OCI-LY3 (cell line): Measurements from ENCODE around the gene TFEB.

Source experiments
- H2AFZ ChIP-seq: fragments of 200-600, 300-600 bp; shearing (Covaris generic); 2 replicates; pipeline ENCODE4 v1.6.0; 2014; ENCODE audit warnings: antibody characterized with exemption, low read depth, low read length
- H3K27ac ChIP-seq: fragments of 200-600, 300-600 bp; sonication (generic); 2 replicates; pipeline ENCODE4 v1.5.1; 2014; ENCODE audit warnings: mild to moderate bottlenecking, low read length, moderate library complexity, mixed read lengths
- H3K27me3 ChIP-seq: fragments of 200-600, 300-600 bp; sonication (generic); 2 replicates; pipeline ENCODE4 v1.6.1; 2014; ENCODE audit warnings: low read depth, low read length, mixed read lengths
- H3K36me3 ChIP-seq: fragments of 200-600, 300-600 bp; sonication (generic); replicated peaks from 2 replicates; pipeline ENCODE3; 2014; ENCODE audit warnings: low read depth, low read length, mixed read lengths
- H3K4me1 ChIP-seq: fragments of 300-600, 200-600 bp; sonication (generic); 2 replicates; pipeline ENCODE4 v1.6.1; 2014; ENCODE audit warnings: low read length, mixed read lengths
- H3K4me2 ChIP-seq: fragments of 200-600, 300-600 bp; sonication (generic); 2 replicates; pipeline ENCODE4 v1.6.1; 2014; ENCODE audit warnings: low read length, mixed read lengths
- H3K4me3 ChIP-seq: fragments of 300-600, 200-600 bp; sonication (generic); 2 replicates; pipeline ENCODE4 v1.5.1; 2014; ENCODE audit warnings: antibody characterized with exemption, mild to moderate bottlenecking, low read length, moderate library complexity
- H3K79me2 ChIP-seq: fragments of 300-600, 200-600 bp; shearing (Covaris generic); 2 replicates; pipeline ENCODE4 v1.6.1; 2014; ENCODE audit warnings: mild to moderate bottlenecking, low read length, mixed read lengths
- H3K9ac ChIP-seq: fragments of 300-600, 200-600 bp; shearing (Covaris generic); 2 replicates; pipeline ENCODE4 v1.6.0; 2014; ENCODE audit warnings: mild to moderate bottlenecking, low read length, moderate library complexity
- H3K9me3 ChIP-seq: fragments of 200-600, 300-600 bp; shearing (Covaris generic); 2 replicates; pipeline ENCODE4 v1.6.1; 2014; ENCODE audit warnings: low read length, mixed read lengths; ENCODE audit not compliant: insufficient read depth
- H4K20me1 ChIP-seq: fragments of 200-600, 300-600 bp; sonication (generic); 2 replicates; pipeline ENCODE4 v1.6.1; 2016; ENCODE audit warnings: low read length, mixed read lengths; ENCODE audit not compliant: insufficient read depth
- CTCF ChIP-seq: fragments of 200-600, 300-600 bp; sonication (generic); IDR thresholded peaks from 2 replicates; pipeline ENCODE4 v1.5.1; 2014; ENCODE audit warnings: antibody characterized with exemption, low read length, low read depth
- EZH2phosphoT487 ChIP-seq: fragments of 200-600 bp; shearing (Covaris generic); IDR thresholded peaks from 2 replicates; pipeline ENCODE4 v1.6.1; 2018; ENCODE audit warnings: antibody characterized with exemption, mixed run types, low read depth

Gene TFEB

GRCh38 chr6:41746107-41746506 is 10.7 kb upstream of the TFEB start:
- H3K4me3 ChIP-seq: no peak overlapping the region
- H3K4me2 ChIP-seq: no peak overlapping the region
- H3K36me3 ChIP-seq: no peaks in the 10 kb centered on the region
- no peak overlapping the region for H2AFZ ChIP-seq
- H3K9me3 ChIP-seq: no peaks in the 10 kb centered on the region
- H3K4me1 ChIP-seq: no peaks in the 10 kb centered on the region
- no peak overlapping the region for H3K9ac ChIP-seq
- H3K79me2 ChIP-seq: no peaks in the 10 kb centered on the region
- TF ChIP-seq CTCF: no peak
- no peak for TF ChIP-seq EZH2phosphoT487
- no peaks in the 10 kb centered on the region for H3K27me3 ChIP-seq
- H4K20me1 ChIP-seq: no peaks in the 10 kb centered on the region
- no peak overlapping the region for H3K27ac ChIP-seq

- Histone ChIP-seq H3K27me3 (0 out of 2 replicates have a peak, but pooled peaks cover 4% of the 10 kb centered on the region), H3K36me3 (no peaks in the 10 kb centered on the region), H2AFZ (no peak overlapping the region), H3K4me3 (no peak overlapping the region), H3K27ac (no peak overlapping the region), H3K9ac (no peak overlapping the region), H3K9me3 (no peaks in the 10 kb centered on the region), H4K20me1 (no peaks in the 10 kb centered on the region), H3K79me2 (no peaks in the 10 kb centered on the region), H3K4me2 (no peak overlapping the region), H3K4me1 (no peaks in the 10 kb centered on the region)
- TF ChIP-seq CTCF (no peak), EZH2phosphoT487 (no peak)
Observed at GRCh38 chr6:41744236-41744787, 8.9 kb upstream of the TFEB start.

GRCh38 chr6:41743406-41744235 is 8.2 kb upstream of the TFEB start:
- H3K9me3 ChIP-seq: no peaks in the 10 kb centered on the region
- no peaks in the 10 kb centered on the region for H3K79me2 ChIP-seq
- H3K4me3 ChIP-seq: no peak overlapping the region
- H2AFZ ChIP-seq: no peak overlapping the region
- H3K36me3 ChIP-seq: no peaks in the 10 kb centered on the region
- no peaks in the 10 kb centered on the region for H4K20me1 ChIP-seq
- H3K4me1 ChIP-seq: no peaks in the 10 kb centered on the region
- H3K9ac ChIP-seq: no peak overlapping the region
- no peak overlapping the region for H3K27ac ChIP-seq
- H3K27me3 ChIP-seq: 0 out of 2 replicates have a peak, but pooled peaks cover 4% of the 10 kb centered on the region
- no peak overlapping the region for H3K4me2 ChIP-seq
- no peak for TF ChIP-seq EZH2phosphoT487
- no peak for TF ChIP-seq CTCF

- Histone ChIP-seq H3K36me3 (no peaks in the 10 kb centered on the region), H2AFZ (no peak overlapping the region), H3K4me2 (no peak overlapping the region), H3K9ac (no peak overlapping the region), H3K4me1 (no peaks in the 10 kb centered on the region), H3K27ac (no peak overlapping the region), H3K9me3 (no peaks in the 10 kb centered on the region), H4K20me1 (no peaks in the 10 kb centered on the region), H3K4me3 (no peak overlapping the region), H3K79me2 (no peaks in the 10 kb centered on the region), H3K27me3 (0 out of 2 replicates have a peak, but pooled peaks cover 4% of the 10 kb centered on the region)
- TF ChIP-seq CTCF: no peak
- TF ChIP-seq EZH2phosphoT487: no peak
Observed at GRCh38 chr6:41741625-41742490, 6.5 kb upstream of the TFEB start.
